Activated CD8-positive, alpha-beta memory T cell treated with anti-CD3 and anti-CD28 coated beads for 36 hours (primary cell): ENCODE measurements around the gene CADM3. TPM values are rescaled to one million over a fixed set of nuclear protein-coding genes. Genes with fewer than 3 reads are reported as not detected.

Experiments used
- CTCF ChIA-PET: fragments of 350-600 bp; sonication (Branson Sonifier 250); formaldehyde crosslinking; loops from one replicate; lab custom pipeline; 2021; ENCODE audit warnings: antibody characterized with exemption; lab: Charles Lee
- POLR2A ChIA-PET: fragments of 350-600 bp; sonication (Branson Sonifier 250); formaldehyde crosslinking; loops from one replicate; lab custom pipeline; 2021; ENCODE audit warnings: antibody characterized with exemption; lab: Charles Lee
- total RNA-seq, 2 experiments: library from RNA; stranded (reverse); gene quantifications; one replicate each; pipeline ENCODE4 v1.2.3, GENCODE V29; 2021

The CADM3 gene
- total RNA-seq, 2 experiments from 2014 or later, result not detected

DNA sequence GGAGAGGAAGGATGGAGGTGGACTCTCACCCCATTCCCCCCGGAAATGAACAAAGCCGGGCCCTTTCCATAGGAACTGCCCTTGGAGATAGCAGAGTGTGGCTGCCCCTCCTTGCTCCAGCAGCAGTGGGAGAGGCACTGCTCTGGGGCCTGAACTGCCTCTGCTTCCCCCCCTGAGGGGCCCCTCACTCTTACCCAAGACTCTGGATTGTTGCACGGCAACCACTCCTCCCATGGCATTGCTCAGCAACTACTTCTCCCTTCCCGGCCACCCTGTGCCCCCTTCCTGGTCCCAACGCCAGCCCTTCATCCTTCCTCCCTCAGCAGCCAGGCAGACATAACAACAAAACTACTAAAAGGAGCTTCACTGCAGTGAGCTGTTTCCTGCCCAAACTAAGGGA is 30.2 kb downstream of the CADM3 start:
- POLR2A ChIA-PET, result no interaction called here
- CTCF ChIA-PET, result interaction anchor here (1.1 to 1.5 kb wide), 2 partner anchors 8 to 9 kb away, joined by 3 to 5 read pairs; no protein-coding TSS in a partner anchor

DNA sequence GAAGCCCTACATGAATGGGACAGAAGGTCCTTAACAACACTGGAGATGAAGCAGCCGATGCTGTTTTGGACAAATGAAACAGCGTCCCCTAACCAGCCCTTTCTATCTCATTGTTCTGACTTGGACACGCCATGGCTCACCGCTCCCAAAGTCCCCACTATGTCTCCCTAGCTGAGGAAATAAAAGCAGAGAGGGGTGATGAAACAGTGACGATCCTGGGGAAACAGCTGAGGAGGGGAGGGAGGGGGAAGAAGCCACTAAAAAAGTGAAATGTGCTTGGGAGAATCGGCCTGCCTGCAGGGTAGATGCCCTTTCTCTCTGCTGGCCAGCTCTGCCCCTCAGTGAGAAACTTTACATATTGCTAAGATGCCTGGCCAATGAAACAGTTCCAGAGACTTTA is 32.2 kb downstream of the CADM3 start:
- ChIA-PET CTCF (no interaction called here), POLR2A (no interaction called here)

DNA sequence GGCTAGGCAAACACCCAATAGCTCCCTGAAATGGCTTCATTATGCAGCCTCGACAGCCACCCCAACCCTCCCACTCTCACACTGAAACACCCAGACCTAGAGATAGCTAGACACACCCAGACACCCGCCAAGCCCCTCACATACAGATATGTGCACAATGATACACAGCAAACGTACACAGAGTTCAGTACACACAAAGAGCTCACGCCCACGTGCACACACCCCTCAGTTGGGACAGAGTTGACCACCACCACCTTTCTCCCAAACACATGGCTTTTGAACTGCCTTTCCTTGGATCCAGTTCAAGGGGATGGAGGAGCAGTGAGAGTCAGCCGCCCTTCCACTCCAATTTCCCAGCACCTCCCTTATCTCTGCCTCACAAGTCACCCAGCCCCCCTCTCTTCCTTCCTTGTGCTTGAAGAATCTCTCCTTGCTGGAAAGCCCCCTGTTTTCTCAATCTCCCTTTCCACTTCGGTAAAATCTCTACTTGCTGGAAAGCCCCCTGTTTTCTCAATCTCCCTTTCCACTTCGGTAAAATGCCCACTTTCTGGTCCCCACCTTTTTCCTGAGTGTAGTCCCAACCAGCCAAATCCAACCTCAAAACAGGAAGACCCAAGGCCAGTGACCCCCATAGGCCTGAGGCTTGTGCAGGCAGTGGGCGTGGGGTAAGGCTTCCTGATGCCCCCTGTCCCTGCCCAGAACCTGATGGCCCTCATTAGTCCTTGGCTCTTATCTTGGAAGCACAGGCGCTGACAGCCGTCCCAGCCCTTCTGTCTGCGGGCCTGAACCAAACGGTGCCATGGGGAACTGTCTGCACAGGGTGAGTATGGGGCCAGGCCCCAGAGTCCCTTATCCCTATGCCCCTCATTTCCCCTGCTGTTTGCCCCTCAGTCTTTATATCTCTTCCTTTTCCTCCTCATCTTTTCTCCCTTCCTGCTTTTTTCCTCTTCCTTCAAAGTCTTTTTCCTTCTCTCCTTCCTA is 33.0 kb downstream of the CADM3 start, which contains the start of gene ACKR1:
TSS of gene ACKR1 (plus strand) at position 715 of the 981 bp plus-strand sequence. CDS start at position 800, 85 bp downstream.
- ChIA-PET CTCF (no interaction called here), POLR2A (no interaction called here)

DNA sequence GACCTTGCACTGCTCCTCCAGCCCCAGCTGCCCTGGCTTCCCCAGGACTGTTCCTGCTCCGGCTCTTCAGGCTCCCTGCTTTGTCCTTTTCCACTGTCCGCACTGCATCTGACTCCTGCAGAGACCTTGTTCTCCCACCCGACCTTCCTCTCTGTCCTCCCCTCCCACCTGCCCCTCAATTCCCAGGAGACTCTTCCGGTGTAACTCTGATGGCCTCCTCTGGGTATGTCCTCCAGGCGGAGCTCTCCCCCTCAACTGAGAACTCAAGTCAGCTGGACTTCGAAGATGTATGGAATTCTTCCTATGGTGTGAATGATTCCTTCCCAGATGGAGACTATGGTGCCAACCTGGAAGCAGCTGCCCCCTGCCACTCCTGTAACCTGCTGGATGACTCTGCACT is 33.8 kb downstream of the CADM3 start:
- POLR2A ChIA-PET, result no interaction called here
- CTCF ChIA-PET, result no interaction called here

DNA sequence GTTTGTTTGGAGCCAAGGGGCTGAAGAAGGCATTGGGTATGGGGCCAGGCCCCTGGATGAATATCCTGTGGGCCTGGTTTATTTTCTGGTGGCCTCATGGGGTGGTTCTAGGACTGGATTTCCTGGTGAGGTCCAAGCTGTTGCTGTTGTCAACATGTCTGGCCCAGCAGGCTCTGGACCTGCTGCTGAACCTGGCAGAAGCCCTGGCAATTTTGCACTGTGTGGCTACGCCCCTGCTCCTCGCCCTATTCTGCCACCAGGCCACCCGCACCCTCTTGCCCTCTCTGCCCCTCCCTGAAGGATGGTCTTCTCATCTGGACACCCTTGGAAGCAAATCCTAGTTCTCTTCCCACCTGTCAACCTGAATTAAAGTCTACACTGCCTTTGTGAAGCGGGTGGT is 34.7 kb downstream of the CADM3 start:
- POLR2A ChIA-PET, result no interaction called here
- CTCF ChIA-PET, result interaction anchor here (3.4 kb wide), 1 partner anchor 9 kb away, joined by 17 read pairs; no protein-coding TSS in a partner anchor

DNA sequence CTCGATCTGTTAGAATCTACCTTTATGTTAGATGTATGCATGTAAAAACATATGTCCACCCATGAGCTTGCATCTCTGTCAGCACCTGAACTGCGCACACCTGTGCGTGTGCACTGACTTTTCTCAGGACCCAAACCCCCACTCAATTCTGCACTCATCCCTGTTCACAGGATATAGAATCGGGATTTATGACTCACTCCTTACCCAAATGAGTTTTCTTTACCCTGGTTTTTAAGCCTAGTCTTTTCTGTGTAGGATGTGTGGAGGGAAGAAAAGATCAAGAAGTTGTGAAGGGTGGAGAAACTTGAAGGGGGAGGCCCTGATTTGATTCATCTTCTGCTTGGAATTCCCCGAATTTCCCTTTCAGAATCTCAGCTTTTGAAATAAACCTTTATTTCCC is 35.7 kb downstream of the CADM3 start:
- ChIA-PET CTCF (interaction anchor here (3.4 kb wide), 1 partner anchor 10 kb away, joined by 17 read pairs; no protein-coding TSS in a partner anchor), POLR2A (no interaction called here)

DNA sequence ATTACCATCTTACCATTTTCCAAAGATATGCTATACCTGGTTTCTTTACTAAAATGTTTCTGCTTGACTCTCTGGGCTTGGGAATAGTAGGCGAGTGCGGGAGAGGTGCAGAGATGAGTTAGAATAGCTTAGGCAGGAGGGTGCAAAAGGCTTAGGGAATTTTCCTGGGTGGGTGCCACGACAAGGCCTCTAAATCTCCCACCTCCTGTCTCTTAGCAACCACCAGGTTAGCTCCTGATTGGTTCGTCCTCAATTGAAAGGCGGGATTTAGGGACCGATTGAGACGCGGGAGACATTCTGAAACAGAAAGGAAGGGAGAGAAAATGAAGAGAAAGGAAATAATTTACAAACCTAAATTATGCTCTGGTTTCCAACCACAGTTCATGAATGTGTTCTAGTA is 36.4 kb downstream of the CADM3 start:
- POLR2A ChIA-PET, result no interaction called here
- CTCF ChIA-PET, result interaction anchor here (3.4 kb wide), 1 partner anchor 11 kb away, joined by 17 read pairs; no protein-coding TSS in a partner anchor

DNA sequence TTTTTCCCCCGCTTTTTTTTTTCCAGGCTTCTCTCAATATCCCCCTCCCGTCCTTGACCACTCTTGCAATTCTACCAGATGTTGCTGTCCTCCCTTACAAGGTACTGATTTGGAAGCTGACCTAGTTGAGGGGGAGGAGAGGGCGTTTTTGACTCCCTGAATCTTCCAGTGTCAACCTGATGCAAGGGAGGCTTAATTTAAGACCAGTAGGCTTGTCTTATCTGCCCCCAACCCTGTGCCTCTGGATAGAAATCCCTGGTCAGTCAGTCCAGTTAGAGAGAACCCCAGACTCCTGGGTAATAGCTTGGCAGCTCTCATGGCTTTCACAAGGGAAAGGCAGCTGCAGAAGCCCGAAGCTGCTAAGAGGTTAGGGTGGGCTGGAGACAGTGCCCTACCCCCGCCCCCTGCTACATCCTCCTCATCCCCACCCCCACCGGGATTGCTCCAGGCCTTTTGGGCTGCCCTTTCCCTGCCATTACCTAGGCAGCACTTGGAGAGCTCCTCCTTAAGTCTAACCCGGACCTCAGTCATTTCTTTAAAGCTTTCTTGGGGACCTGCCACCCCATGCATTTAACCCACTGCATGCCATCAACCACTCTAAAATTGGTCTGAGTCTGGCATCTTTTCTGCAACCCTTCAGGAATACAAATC is 36.9 kb downstream of the CADM3 start:
- CTCF ChIA-PET, result interaction anchor here (3.4 kb wide), 1 partner anchor 12 kb away, joined by 17 read pairs; no protein-coding TSS in a partner anchor
- POLR2A ChIA-PET, result no interaction called here

DNA sequence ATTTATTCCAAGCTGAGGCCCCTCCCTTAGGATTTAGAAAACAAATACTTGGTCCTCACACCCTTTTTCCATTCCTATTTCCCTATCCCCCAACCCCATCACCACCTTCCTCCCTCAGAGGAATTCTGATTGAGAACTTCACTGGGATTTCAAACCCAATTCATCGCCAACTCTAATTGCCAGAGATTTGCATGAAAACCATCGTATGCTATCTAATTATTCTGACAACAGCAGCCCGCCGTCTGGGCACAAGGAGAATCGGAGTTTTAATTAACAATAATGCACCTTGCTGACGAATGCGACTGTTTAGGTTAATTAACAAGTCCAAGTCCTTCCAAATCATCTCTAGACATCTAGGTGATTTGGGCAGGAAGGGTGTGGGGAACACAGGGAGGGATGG is 37.6 kb downstream of the CADM3 start:
- POLR2A ChIA-PET, result no interaction called here
- CTCF ChIA-PET, result interaction anchor here (3.4 kb wide), 1 partner anchor 12 kb away, joined by 17 read pairs; no protein-coding TSS in a partner anchor

DNA sequence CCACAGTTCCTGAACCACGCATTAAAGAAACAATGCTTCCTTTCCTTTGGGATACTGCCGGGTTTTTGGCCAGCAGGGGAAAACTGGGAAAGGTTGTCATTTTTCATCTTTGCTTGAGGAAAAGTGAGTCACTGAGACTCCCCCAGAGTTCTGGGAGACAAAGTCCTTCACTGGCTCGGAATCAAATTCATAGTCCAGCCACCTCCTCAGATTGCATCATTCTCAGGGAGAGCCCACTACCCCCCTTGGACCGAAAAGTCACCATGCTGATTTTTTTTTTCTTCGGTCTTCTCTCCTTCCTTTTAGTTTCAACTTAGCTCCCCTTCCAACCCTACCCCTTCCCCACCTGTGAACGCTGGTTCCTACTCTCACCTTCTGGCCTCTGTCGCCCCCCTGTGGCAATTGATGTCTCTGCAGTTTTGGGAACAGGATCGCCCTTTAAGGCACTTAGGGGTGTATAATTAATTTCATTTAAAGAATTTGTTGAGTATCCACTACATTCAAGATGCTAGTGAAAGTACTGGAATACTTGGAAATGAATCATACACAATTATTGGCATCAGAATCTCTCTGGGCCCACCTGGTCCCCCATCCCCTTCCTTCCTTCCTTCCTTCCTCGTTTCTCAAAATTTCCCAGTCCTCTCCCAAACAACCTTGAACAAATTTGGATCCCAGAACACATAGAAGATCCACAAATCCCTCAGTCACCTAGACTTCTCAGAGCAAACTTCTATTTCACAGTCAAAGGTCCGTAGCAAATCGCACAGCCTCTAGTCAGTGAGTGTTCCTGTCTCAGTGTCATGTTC is 40.1 kb downstream of the CADM3 start:
- ChIA-PET POLR2A (no interaction called here), CTCF (interaction anchor here (0.7 to 4.3 kb wide), 9 partner anchors 10 to 118 kb away, joined by 3 to 28 read pairs (median 3); no protein-coding TSS in a partner anchor)

DNA sequence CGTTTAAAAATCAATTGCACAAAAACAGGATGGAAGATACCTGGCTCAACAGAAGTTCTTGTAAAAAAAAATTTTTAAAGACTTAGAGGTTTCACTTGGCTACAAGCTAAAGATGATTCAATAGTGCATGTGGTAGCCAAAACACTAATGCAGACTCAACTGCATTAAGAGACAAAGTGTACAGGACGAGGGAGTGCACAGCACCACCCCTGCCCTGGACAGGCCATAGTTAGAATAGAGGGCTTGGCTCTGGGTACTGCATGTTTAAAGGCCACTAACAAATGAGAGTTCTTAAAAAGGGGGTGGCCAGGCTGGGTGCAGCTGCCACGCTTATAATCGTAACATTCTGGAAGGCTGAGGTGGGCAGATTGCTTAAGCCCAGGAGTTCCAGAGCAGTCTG is 41.2 kb downstream of the CADM3 start:
- CTCF ChIA-PET, result interaction anchor here (1.2 to 4.3 kb wide), 4 partner anchors 8 to 79 kb away, joined by 3 to 28 read pairs (median 6); no protein-coding TSS in a partner anchor
- POLR2A ChIA-PET, result no interaction called here

DNA sequence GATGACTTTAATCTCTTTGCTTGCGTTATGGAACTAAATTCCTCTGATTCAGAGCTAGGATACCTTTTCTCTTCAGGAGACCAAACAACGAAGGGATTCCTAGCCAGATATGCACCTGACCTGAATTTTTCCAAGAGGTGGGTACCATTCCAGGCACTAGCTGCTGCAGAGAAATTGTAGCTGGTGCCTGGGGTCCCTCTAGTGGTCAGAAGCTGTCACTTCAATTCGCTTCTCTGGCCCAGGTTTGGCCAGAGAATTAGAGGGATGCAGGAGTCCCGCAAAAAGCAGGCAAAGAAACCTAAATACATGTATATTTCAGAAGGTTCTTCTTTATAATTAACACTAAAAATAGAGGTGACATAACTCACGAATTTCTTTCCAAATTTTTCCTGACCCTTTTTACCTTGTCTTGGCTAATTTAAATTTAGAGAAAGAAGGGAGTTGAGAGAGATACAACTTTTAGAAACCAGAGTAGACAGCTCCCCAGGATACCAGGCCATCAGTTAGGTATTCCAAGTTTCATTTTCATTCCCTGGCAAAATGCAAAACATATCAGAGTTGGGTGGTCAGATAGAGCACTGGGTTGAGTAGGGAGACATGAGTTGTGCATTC is 42.8 kb downstream of the CADM3 start:
- CTCF ChIA-PET, result interaction anchor here (0.6 to 2.6 kb wide), 8 partner anchors 10 to 793 kb away, joined by 3 to 15 read pairs (median 4); no protein-coding TSS in a partner anchor
- POLR2A ChIA-PET, result interaction anchor here (0.6 kb wide), 1 partner anchor 424 kb away, joined by 3 read pairs; no protein-coding TSS in a partner anchor

DNA sequence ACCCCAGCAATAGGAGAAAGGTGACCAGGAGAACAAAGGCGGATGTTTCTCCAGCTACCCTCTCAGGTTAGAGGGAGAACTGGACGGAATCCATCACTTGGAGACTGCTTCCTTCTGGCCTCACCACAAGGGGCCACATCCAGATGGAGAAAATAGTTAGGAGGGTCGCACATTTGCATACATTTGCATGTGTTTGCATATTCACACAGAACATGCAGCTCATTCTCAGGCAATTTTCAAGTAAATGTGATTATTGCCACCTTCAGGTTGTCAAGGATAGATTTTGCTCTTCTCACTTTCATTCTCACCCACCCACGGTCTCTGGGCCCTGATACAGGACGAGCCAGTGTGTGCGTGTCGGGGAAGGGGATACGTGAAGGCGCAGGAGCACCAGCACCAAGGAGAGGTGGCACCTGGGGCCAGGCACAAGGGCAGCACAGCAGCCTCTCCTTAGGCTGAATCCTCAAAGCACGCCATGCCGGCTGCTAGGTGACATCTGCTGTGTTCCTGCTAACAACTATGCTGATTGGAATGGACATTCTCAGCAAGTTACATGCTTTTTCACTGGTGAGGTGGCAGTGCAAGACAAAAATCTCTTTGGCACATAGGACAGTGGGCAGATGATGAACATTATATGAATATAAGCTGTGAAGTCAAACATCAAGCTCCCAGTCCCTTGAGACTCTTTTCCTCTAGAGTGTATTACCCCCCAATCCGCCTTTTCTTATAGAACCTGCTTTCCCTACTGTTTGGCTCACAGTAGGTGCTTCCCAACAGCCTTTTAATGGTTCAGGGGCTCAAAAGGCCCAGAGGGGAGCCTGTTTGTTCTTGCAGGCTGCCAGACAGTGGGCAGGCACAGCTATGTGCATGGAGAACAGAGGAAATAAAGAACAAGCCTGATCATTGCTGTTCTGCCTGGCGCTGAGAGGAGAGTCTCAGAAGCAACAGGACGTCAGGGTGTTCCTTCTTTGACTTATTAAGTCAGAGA is 47.5 kb downstream of the CADM3 start:
- POLR2A ChIA-PET, result no interaction called here
- CTCF ChIA-PET, result interaction anchor here (1.7 kb wide), 1 partner anchor 87 kb away, joined by 5 read pairs; no protein-coding TSS in a partner anchor

DNA sequence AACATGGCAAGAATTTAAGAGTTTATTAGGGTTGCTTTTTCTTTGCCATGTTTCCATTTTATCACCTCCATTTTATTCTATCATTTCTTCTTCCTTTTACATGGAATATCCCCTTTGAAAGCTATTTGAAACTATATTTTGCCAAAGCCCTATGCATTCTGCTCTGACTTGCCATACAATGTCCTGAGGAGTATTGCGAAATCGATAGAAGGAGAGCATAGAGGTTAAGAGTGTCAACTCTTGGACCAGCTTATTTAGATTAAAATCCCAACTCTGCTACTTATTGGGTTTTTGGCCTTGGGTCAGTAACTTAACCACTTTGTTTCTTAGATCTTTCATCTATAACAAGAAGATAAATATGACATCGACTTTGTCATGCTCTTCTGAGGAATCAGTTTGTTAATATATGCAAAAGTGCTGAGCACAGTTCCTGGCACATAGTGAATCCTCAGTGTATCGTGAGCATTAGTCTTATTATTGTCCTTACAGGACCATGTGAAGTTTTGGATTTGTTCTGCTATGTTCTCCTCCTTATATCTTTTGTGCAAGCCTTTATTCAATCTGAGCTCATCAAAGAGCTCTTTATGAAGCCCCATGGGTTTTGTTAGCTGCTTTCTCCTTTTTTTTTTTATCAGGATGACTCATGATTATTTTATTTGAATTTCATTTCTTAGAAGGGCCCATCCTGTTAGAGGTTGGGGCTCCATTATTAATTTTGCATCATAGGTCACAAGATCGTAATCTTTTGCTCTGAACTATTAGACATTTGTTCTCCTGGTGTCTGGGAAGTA is 50.9 kb downstream of the CADM3 start:
- CTCF ChIA-PET, result no interaction called here
- POLR2A ChIA-PET, result no interaction called here

DNA sequence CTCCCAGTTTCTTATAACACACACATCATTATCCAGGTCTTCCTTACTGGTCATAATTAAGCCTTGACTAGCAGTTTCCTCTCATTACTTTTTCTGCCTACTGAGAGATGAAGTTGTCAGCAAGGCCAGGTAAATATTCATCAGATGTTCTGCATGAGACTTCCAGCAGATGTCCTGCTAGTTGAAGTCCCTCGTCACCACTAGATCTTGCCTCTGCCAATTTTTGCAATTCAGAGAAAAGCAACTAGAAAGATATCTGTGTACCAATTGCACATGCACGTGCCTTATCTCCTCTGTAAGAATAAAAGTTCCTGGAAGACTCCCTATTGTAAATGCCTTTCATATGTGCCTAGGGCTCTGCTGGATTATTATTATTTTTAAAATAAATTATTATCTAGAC is 51.6 kb downstream of the CADM3 start:
- ChIA-PET POLR2A (no interaction called here), CTCF (no interaction called here)

DNA sequence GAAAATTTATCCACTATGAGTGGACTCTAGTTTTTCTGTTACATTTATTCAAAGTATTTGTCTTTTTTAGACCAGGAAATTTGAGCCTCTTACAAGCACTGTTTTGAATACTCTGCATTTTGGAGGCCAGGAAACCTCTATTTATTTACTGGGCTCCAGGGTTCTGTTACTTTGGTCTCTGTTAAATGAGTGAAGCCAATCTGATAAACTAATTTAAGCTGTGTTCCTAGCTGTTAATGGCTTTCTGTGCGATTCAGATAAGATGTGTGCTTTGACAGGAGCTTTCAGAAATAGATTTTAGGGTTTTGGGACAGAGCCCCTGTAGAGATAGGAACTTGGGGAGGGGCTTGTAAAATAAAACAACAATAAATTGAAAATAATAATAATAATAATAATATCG is 57.1 kb downstream of the CADM3 start:
- ChIA-PET CTCF (no interaction called here), POLR2A (no interaction called here)
